ENCODE results near the gene AFG3L2.

DNA sequence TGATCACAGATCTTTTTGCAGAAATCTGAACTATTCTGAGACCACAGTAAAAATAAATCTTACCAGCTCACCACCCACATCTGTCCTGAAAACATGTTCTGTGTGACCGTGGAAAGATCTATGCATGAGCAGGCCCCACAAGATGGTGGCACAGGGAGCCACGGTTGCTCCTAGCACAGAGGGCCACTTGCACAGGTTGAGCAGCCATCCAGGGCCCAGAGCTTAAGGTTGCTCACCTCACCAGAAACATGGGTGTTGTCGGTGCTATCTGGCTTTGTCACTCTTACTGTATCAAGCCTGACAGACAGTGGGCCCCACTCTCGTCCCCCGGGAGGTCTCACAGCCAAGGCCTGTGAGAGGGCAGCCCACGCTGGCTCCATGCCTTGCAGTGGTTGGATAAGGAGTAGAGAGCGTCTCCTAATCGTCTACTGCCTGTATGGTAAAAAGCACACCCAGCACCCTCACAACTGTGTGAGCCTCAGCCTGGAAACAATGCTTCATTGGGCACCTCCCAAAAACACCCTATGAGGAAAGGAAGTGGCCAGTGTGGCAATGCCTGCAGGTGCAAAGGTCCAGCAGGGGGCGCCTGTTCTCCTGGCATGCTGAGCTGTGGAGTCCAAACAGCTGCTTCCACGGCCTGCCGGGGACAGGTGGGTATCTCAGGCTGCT lies 49.4 kb downstream of the AFG3L2 start:
- TF ChIP-seq ZNF197 (CRISPR knock-in tag; IDR thresholded peaks at IDR 0.05; ENCODE audit: low read depth) (no peak), ESRRB (CRISPR knock-in tag; IDR thresholded peaks at IDR 0.05; ENCODE audit: borderline replicate concordance) (no peak), BCOR (IDR thresholded peaks at IDR 0.05) (no peak), PHF20 (IDR thresholded peaks at IDR 0.05; ENCODE audit: partially characterized antibody) (no peak), CBX2 (IDR thresholded peaks at IDR 0.05; ENCODE audit: insufficient read depth, low read length, poor library complexity, severe bottlenecking) (no peak), ZNF274 (IDR thresholded peaks at IDR 0.05; ENCODE audit: borderline replicate concordance, low read depth, low read length) (no peak), SP1 (CRISPR knock-in tag; IDR thresholded peaks at IDR 0.05) (no peak), POLR2AphosphoS5 (IDR thresholded peaks at IDR 0.05; ENCODE audit: control insufficient read depth, insufficient read depth, low read depth, low read length) (no peak), ZNF184 (CRISPR knock-in tag; IDR thresholded peaks at IDR 0.05) (no peak)
- TF ChIP-seq, protein P1, sequence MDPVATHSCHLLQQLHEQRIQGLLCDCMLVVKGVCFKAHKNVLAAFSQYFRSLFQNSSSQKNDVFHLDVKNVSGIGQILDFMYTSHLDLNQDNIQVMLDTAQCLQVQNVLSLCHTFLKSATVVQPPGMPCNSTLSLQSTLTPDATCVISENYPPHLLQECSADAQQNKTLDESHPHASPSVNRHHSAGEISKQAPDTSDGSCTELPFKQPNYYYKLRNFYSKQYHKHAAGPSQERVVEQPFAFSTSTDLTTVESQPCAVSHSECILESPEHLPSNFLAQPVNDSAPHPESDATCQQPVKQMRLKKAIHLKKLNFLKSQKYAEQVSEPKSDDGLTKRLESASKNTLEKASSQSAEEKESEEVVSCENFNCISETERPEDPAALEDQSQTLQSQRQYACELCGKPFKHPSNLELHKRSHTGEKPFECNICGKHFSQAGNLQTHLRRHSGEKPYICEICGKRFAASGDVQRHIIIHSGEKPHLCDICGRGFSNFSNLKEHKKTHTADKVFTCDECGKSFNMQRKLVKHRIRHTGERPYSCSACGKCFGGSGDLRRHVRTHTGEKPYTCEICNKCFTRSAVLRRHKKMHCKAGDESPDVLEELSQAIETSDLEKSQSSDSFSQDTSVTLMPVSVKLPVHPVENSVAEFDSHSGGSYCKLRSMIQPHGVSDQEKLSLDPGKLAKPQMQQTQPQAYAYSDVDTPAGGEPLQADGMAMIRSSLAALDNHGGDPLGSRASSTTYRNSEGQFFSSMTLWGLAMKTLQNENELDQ (CRISPR knock-in tag; IDR thresholded peaks at IDR 0.05; ENCODE audit: borderline replicate concordance), result no peak
- TF ChIP-seq, protein P2, sequence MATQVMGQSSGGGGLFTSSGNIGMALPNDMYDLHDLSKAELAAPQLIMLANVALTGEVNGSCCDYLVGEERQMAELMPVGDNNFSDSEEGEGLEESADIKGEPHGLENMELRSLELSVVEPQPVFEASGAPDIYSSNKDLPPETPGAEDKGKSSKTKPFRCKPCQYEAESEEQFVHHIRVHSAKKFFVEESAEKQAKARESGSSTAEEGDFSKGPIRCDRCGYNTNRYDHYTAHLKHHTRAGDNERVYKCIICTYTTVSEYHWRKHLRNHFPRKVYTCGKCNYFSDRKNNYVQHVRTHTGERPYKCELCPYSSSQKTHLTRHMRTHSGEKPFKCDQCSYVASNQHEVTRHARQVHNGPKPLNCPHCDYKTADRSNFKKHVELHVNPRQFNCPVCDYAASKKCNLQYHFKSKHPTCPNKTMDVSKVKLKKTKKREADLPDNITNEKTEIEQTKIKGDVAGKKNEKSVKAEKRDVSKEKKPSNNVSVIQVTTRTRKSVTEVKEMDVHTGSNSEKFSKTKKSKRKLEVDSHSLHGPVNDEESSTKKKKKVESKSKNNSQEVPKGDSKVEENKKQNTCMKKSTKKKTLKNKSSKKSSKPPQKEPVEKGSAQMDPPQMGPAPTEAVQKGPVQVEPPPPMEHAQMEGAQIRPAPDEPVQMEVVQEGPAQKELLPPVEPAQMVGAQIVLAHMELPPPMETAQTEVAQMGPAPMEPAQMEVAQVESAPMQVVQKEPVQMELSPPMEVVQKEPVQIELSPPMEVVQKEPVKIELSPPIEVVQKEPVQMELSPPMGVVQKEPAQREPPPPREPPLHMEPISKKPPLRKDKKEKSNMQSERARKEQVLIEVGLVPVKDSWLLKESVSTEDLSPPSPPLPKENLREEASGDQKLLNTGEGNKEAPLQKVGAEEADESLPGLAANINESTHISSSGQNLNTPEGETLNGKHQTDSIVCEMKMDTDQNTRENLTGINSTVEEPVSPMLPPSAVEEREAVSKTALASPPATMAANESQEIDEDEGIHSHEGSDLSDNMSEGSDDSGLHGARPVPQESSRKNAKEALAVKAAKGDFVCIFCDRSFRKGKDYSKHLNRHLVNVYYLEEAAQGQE (IDR thresholded peaks at IDR 0.05; ENCODE audit: borderline replicate concordance), result peak; percentile 54; the same call in 1 of the 2 replicates
- TF ChIP-seq, protein P2 (CRISPR knock-in tag; IDR thresholded peaks at IDR 0.05; ENCODE audit: low read depth), result no peak
- TF ChIP-seq, protein P3, sequence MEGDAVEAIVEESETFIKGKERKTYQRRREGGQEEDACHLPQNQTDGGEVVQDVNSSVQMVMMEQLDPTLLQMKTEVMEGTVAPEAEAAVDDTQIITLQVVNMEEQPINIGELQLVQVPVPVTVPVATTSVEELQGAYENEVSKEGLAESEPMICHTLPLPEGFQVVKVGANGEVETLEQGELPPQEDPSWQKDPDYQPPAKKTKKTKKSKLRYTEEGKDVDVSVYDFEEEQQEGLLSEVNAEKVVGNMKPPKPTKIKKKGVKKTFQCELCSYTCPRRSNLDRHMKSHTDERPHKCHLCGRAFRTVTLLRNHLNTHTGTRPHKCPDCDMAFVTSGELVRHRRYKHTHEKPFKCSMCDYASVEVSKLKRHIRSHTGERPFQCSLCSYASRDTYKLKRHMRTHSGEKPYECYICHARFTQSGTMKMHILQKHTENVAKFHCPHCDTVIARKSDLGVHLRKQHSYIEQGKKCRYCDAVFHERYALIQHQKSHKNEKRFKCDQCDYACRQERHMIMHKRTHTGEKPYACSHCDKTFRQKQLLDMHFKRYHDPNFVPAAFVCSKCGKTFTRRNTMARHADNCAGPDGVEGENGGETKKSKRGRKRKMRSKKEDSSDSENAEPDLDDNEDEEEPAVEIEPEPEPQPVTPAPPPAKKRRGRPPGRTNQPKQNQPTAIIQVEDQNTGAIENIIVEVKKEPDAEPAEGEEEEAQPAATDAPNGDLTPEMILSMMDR (IDR thresholded peaks at IDR 0.05 in 2 of 3, conservative IDR thresholded peaks at IDR 0.05 in 1 of 3; ENCODE audit: insufficient read depth in 2 of 3, low read depth in 1 of 3, low read length in 3 of 3), result peak; percentile 86 to 94 (median 92)
